Endothelial cell (in vitro differentiated cells): ENCODE measurements around the gene CERK. TPM values are rescaled to one million over a fixed set of nuclear protein-coding genes. Genes with fewer than 3 reads are reported as not detected.
A peak's percentile ranks its signal among the peaks of the same experiment; 100 is the strongest.

ENCODE experiments used
- DNase-seq: peaks from one replicate; pipeline ENCODE4 v3.0.0; 2021; ENCODE audit warnings: low spot score
- H3K27ac Mint-ChIP-seq: one replicate; pipeline ENCODE4 v1.8.0; 2021; ENCODE audit warnings: mixed read lengths, inconsistent platforms; ENCODE audit not compliant: unreplicated experiment
- H3K27me3 Mint-ChIP-seq: one replicate; pipeline ENCODE4 v1.8.0; 2021; ENCODE audit warnings: mild to moderate bottlenecking, moderate library complexity, mixed read lengths, inconsistent platforms; ENCODE audit not compliant: unreplicated experiment
- H3K36me3 Mint-ChIP-seq: one replicate; pipeline ENCODE4 v1.8.0; 2021; ENCODE audit warnings: mild to moderate bottlenecking, low read depth, mixed read lengths, inconsistent platforms; ENCODE audit not compliant: unreplicated experiment
- H3K4me1 Mint-ChIP-seq: one replicate; pipeline ENCODE4 v1.8.0; 2021; ENCODE audit warnings: mild to moderate bottlenecking, mixed read lengths, inconsistent platforms; ENCODE audit not compliant: unreplicated experiment
- H3K4me3 Mint-ChIP-seq: one replicate; pipeline ENCODE4 v1.8.0; 2021; ENCODE audit warnings: mild to moderate bottlenecking, mixed read lengths, inconsistent platforms; ENCODE audit not compliant: unreplicated experiment
- H3K9me3 Mint-ChIP-seq: one replicate; pipeline ENCODE4 v1.8.0; 2021; ENCODE audit warnings: mixed read lengths, inconsistent platforms; ENCODE audit not compliant: unreplicated experiment
- total RNA-seq: library from RNA; stranded (reverse); fragmentation: NEBNext Ultra II Directional; extraction: Animal tissue kit (Norgen Biotek cat#: 25700); gene quantifications from one replicate; pipeline ENCODE4 v1.2.1, GENCODE V29; 2021; ENCODE audit not compliant: unreplicated experiment
- TF ChIP-seq, protein P1 (sequence below): fragments of 200-600 bp; sonication (generic); IDR thresholded peaks from one replicate; pipeline ENCODE4 v1.5.0; 2021; ENCODE audit warnings: antibody characterized with exemption; ENCODE audit not compliant: unreplicated experiment

The CERK gene
- total RNA-seq, 1 donor from 2014 or later: 57.7 TPM

DNA sequence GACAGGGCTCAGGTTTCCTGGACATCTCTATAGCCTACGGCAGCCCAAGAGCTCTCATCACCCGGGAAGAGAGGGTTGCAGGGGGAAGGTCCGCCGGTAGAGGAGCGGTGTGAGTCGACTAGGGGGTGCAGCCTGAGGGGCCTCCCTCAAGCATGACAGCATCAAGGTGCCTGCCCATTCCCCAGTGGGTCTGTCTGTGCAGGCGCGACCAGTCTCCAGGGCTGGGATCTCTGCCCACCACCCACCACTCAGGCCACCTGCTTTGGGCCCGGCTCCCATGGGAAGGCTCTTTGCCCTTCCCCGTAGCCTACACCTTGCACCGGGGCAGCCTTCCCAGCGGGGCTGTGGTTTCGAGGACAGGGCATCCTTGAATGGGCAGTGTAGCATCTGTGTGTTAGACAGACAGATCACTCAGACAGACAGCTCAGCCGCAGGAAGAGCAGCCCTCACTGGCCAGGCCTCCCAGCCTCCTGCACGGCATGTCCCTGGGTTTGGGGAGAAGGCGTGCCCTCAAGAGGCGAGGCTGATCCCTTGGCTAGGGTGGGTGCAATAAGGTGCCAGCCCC is 29.2 kb downstream of the CERK start:
- H3K9me3 Mint-ChIP-seq: no peaks in the 10 kb centered on the region
- H3K36me3 Mint-ChIP-seq: peaks cover 58% of the 10 kb centered on the region
- H3K27me3 Mint-ChIP-seq: peaks cover 4% of the 10 kb centered on the region
- peaks cover 6% of the 10 kb centered on the region for H3K4me1 Mint-ChIP-seq
- no peak overlapping the region for H3K27ac Mint-ChIP-seq
- TF ChIP-seq, protein P1, sequence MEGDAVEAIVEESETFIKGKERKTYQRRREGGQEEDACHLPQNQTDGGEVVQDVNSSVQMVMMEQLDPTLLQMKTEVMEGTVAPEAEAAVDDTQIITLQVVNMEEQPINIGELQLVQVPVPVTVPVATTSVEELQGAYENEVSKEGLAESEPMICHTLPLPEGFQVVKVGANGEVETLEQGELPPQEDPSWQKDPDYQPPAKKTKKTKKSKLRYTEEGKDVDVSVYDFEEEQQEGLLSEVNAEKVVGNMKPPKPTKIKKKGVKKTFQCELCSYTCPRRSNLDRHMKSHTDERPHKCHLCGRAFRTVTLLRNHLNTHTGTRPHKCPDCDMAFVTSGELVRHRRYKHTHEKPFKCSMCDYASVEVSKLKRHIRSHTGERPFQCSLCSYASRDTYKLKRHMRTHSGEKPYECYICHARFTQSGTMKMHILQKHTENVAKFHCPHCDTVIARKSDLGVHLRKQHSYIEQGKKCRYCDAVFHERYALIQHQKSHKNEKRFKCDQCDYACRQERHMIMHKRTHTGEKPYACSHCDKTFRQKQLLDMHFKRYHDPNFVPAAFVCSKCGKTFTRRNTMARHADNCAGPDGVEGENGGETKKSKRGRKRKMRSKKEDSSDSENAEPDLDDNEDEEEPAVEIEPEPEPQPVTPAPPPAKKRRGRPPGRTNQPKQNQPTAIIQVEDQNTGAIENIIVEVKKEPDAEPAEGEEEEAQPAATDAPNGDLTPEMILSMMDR: no peak
- peak overlapping the region; percentile 3 for H3K4me3 Mint-ChIP-seq
- no peak for DNase-seq

GRCh38 chr22:46707827-46708570 is 30.1 kb downstream of the CERK start:
- H3K36me3 Mint-ChIP-seq: peaks cover 53% of the 10 kb centered on the region
- peaks cover 6% of the 10 kb centered on the region for H3K4me1 Mint-ChIP-seq
- no peaks in the 10 kb centered on the region for H3K9me3 Mint-ChIP-seq
- peaks cover 4% of the 10 kb centered on the region for H3K27me3 Mint-ChIP-seq
- no peak for DNase-seq
- H3K27ac Mint-ChIP-seq: no peak overlapping the region
- H3K4me3 Mint-ChIP-seq: peak overlapping the region; percentile 3
- TF ChIP-seq, protein P1: no peak

DNA sequence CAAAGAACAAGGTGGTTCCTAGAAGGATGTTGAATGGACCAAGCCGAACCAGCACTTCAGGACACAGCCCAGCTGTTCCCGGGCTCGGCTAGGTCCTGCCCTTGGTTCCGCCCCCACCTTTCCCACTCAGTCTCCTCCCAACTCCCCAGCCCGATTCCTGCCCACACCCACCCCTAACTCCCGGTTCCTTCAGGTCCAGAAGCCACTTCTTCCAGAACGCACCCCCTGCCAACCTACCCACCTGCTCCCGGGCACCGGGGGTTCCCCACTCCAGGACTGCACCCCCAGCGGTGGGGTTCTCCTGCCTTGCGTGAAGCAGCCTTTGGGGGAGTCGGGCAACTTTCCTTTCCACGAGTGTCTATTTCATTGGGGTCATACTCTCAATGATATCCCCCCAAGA is 30.7 kb downstream of the CERK start:
- TF ChIP-seq, protein P1: no peak
- no peak for DNase-seq
- H3K4me3 Mint-ChIP-seq: peak overlapping the region; percentile 47
- H3K4me1 Mint-ChIP-seq: peaks cover 6% of the 10 kb centered on the region
- H3K9me3 Mint-ChIP-seq: no peaks in the 10 kb centered on the region
- peaks cover 53% of the 10 kb centered on the region for H3K36me3 Mint-ChIP-seq
- H3K27ac Mint-ChIP-seq: no peak overlapping the region
- peaks cover 4% of the 10 kb centered on the region for H3K27me3 Mint-ChIP-seq

- Mint-ChIP-seq H3K27me3 (peaks cover 4% of the 10 kb centered on the region), H3K4me1 (peaks cover 6% of the 10 kb centered on the region), H3K36me3 (peaks cover 49% of the 10 kb centered on the region), H3K27ac (no peak overlapping the region), H3K4me3 (peak overlapping the region; percentile 77), H3K9me3 (no peaks in the 10 kb centered on the region)
- TF ChIP-seq, protein P1: no peak
- DNase-seq: no peak
These were observed 32.0 kb downstream of the CERK start for GRCh38 chr22:46706060-46706459.

DNA sequence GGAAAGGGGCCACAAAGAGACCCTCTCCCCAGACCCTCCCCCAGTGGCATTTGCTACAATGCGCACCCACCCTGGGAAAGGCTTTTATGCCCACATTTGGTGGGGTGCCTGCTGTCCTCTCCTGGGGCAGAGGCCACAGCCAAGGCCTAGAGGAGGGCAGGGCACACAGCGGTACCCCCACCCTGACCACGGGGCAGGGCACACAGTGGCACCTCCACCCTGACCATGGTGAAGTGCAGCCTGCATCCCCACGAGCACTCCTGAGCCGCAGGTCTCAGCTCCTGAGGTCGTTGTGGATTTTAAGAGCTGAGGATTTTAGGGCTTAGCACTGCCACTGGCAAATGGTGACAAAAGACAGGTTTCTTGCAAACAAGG is 34.1 kb downstream of the CERK start:
- H3K9me3 Mint-ChIP-seq: no peaks in the 10 kb centered on the region
- no peak overlapping the region for H3K4me3 Mint-ChIP-seq
- TF ChIP-seq, protein P1: no peak
- peaks cover 4% of the 10 kb centered on the region for H3K27me3 Mint-ChIP-seq
- peaks cover 6% of the 10 kb centered on the region for H3K4me1 Mint-ChIP-seq
- no peak for DNase-seq
- no peak overlapping the region for H3K27ac Mint-ChIP-seq
- H3K36me3 Mint-ChIP-seq: peaks cover 39% of the 10 kb centered on the region
